Measurements from ENCODE around the gene TRAP1. TPM values are rescaled to one million over a fixed set of nuclear protein-coding genes. Genes with fewer than 3 reads are reported as not detected.

Gene TRAP1
- polyA plus RNA-seq, 3 donors = 22.8 to 54.0 (median 22.9) TPM

GRCh38 chr16:3674513-3675295 is 42.6 kb downstream of the TRAP1 start:
- Histone ChIP-seq H3K4me2 (replicated peaks; ENCODE audit: extremely low read depth, low read length, poor library complexity, severe bottlenecking) (no peak overlapping the region), H3K27me3 (ENCODE audit: control insufficient read depth in 2 of 2, insufficient read depth in 2 of 2, low read length in 2 of 2) (no peaks in the 10 kb centered on the region), H3K27ac (ENCODE audit: low read depth in 1 of 2, low read length in 2 of 2) (no peak overlapping the region), H3K79me2 (ENCODE audit: insufficient read depth, low read length) (no peaks in the 10 kb centered on the region), H3K9ac (ENCODE audit: insufficient read depth, low read length, poor library complexity, severe bottlenecking) (no peak overlapping the region), H3K36me3 (replicated peaks in 1 of 2; ENCODE audit: control insufficient read depth in 1 of 2, insufficient read depth in 2 of 2, low read length in 2 of 2) (peaks cover 41 to 64% of the 10 kb centered on the region in 2 donors), H3K9me3 (replicated peaks in 1 of 2; ENCODE audit: control insufficient read depth in 1 of 2, insufficient read depth in 1 of 2, low read length in 2 of 2) (no peaks in the 10 kb centered on the region), H2AFZ (ENCODE audit: insufficient read depth, low read depth, low read length, poor library complexity, severe bottlenecking) (no peak overlapping the region), H3K4me1 (ENCODE audit: control insufficient read depth in 1 of 2, insufficient read depth in 2 of 2, low read length in 2 of 2) (no peaks in the 10 kb centered on the region), H4K20me1 (ENCODE audit: insufficient read depth, low read length) (no peaks in the 10 kb centered on the region), H3K4me3 (replicated peaks in 1 of 3; ENCODE audit: low read depth in 2 of 3, low read length in 3 of 3) (no peak overlapping the region)
- no peak for TF ChIP-seq CTCF (IDR thresholded peaks at IDR 0.05)
- peak in 1 of 3 donors; percentile 1 for DNase-seq
- Mint-ChIP-seq H3K36me3 (peaks cover 61 to 82% of the 10 kb centered on the region in 2 donors), H3K27ac (peak overlapping the region in 1 of 7 donors; percentile 56), H3K9me3 (no peaks in the 10 kb centered on the region), H3K27me3 (ENCODE audit: low read depth in 3 of 3) (peaks cover 0 to 2% (median 0%) of the 10 kb centered on the region in 3 donors), H3K4me1 (no peaks in the 10 kb centered on the region), H3K4me3 (no peak overlapping the region)
- intact Hi-C loops (cut with micrococcal nuclease) = no loop called here
- 95% methylated on average over 33 of the region's 34 CpGs for WGBS (ENCODE audit: insufficient coverage)

GRCh38 chr16:3673676-3674377 is 43.5 kb downstream of the TRAP1 start:
- Mint-ChIP-seq H3K9me3 (no peaks in the 10 kb centered on the region), H3K36me3 (peaks cover 57 to 81% of the 10 kb centered on the region in 2 donors), H3K27me3 (ENCODE audit: low read depth in 3 of 3) (peaks cover 0 to 2% (median 0%) of the 10 kb centered on the region in 3 donors), H3K4me3 (no peak overlapping the region), H3K27ac (peak overlapping the region in 2 of 7 donors; percentile 18 to 83), H3K4me1 (peaks cover 2% of the 10 kb centered on the region)
- Histone ChIP-seq H3K36me3 (replicated peaks in 1 of 2; ENCODE audit: control insufficient read depth in 1 of 2, insufficient read depth in 2 of 2, low read length in 2 of 2) (peaks cover 35 to 59% of the 10 kb centered on the region in 2 donors), H4K20me1 (ENCODE audit: insufficient read depth, low read length) (no peaks in the 10 kb centered on the region), H3K9me3 (replicated peaks in 1 of 2; ENCODE audit: control insufficient read depth in 1 of 2, insufficient read depth in 1 of 2, low read length in 2 of 2) (no peaks in the 10 kb centered on the region), H3K79me2 (ENCODE audit: insufficient read depth, low read length) (no peaks in the 10 kb centered on the region), H3K27me3 (ENCODE audit: control insufficient read depth in 2 of 2, insufficient read depth in 2 of 2, low read length in 2 of 2) (no peaks in the 10 kb centered on the region), H3K27ac (ENCODE audit: low read depth in 1 of 2, low read length in 2 of 2) (no peak overlapping the region), H3K4me1 (ENCODE audit: control insufficient read depth in 1 of 2, insufficient read depth in 2 of 2, low read length in 2 of 2) (no peaks in the 10 kb centered on the region), H3K4me2 (replicated peaks; ENCODE audit: extremely low read depth, low read length, poor library complexity, severe bottlenecking) (no peak overlapping the region), H2AFZ (ENCODE audit: insufficient read depth, low read depth, low read length, poor library complexity, severe bottlenecking) (no peak overlapping the region), H3K9ac (ENCODE audit: insufficient read depth, low read length, poor library complexity, severe bottlenecking) (no peak overlapping the region), H3K4me3 (replicated peaks in 1 of 3; ENCODE audit: low read depth in 2 of 3, low read length in 3 of 3) (no peak overlapping the region)
- no peak for TF ChIP-seq CTCF (IDR thresholded peaks at IDR 0.05)
- intact Hi-C loops (cut with micrococcal nuclease) = no loop called here
- WGBS (ENCODE audit: insufficient coverage) = 92% methylated on average over 12 of the region's 13 CpGs
- DNase-seq = peak in 1 of 3 donors; percentile 1

Data from CD14-positive monocyte (primary cell).